NB4 (cell line): ENCODE measurements around the gene NSF.

Experiments used
- DNase-seq: peaks from one replicate; pipeline ENCODE4 v3.0.0; 2010; ENCODE audit warnings: low read depth
- H3K4me3 ChIP-seq: one replicate; pipeline ENCODE4 v1.5.1; 2011; ENCODE audit warnings: mild to moderate bottlenecking, low read depth, low read length, moderate library complexity
- CTCF ChIP-seq: IDR thresholded peaks from one replicate; pipeline ENCODE4 v1.5.1; 2012; ENCODE audit warnings: low read depth, low read length
- MAX ChIP-seq: IDR thresholded peaks from 2 replicates; pipeline ENCODE4 v1.6.1; 2011; ENCODE audit warnings: low read depth, low read length
- MYC ChIP-seq: IDR thresholded peaks from 2 replicates; pipeline ENCODE4 v1.6.1; 2011; ENCODE audit warnings: low read depth, low read length
- POLR2A ChIP-seq: IDR thresholded peaks from 2 replicates; pipeline ENCODE4 v1.6.1; 2011; ENCODE audit warnings: mild to moderate bottlenecking; ENCODE audit not compliant: insufficient read length; ENCODE audit errors: extremely low read depth

Gene NSF

GRCh38 chr17:46741122-46741730 is 150.8 kb downstream of the NSF start:
- H3K4me3 ChIP-seq = no peak overlapping the region
- DNase-seq = no peak
- TF ChIP-seq CTCF (no peak), POLR2A (no peak), MYC (no peak), MAX (no peak)

GRCh38 chr17:46742565-46743270 is 152.2 kb downstream of the NSF start:
- peak; percentile 80 for DNase-seq
- H3K4me3 ChIP-seq = no peak overlapping the region
- TF ChIP-seq CTCF (no peak), MYC (no peak), MAX (no peak), POLR2A (no peak)

- H3K4me3 ChIP-seq = no peak overlapping the region
- TF ChIP-seq CTCF (no peak), MYC (no peak), MAX (no peak), POLR2A (no peak)
- no peak for DNase-seq
These were observed 154.0 kb downstream of the NSF start for GRCh38 chr17:46744441-46744840.

GRCh38 chr17:46745376-46745775 is 154.9 kb downstream of the NSF start:
- H3K4me3 ChIP-seq = no peak overlapping the region
- TF ChIP-seq CTCF = no peak
- no peak for TF ChIP-seq POLR2A
- no peak for TF ChIP-seq MAX
- TF ChIP-seq MYC = no peak
- DNase-seq = peak; percentile 7

- TF ChIP-seq MAX = no peak
- TF ChIP-seq CTCF = no peak
- no peak for TF ChIP-seq POLR2A
- no peak for TF ChIP-seq MYC
- no peak overlapping the region for H3K4me3 ChIP-seq
- DNase-seq = no peak
These were observed 161.0 kb downstream of the NSF start for GRCh38 chr17:46751425-46751824.
